ENCODE data around the gene PIP5KL1.

GRCh38 chr9:127968042-127968441, 37.5 kb upstream of the PIP5KL1 start:
- TF ChIP-seq EP300 (IDR thresholded peaks at IDR 0.05; ENCODE audit: low read depth) (peak; percentile 6), CTCF (IDR thresholded peaks at IDR 0.05) (peak in 2 of 5 experiments; percentile 4 to 38), POLR2A (IDR thresholded peaks at IDR 0.05) (no peak)
